H9 (cell line): ENCODE data around the gene NTRK2. TPM values are rescaled to one million over a fixed set of nuclear protein-coding genes. Genes with fewer than 3 reads are reported as not detected.

Source experiments
- DNase-seq: peaks from one replicate; pipeline ENCODE4 v3.0.0-alpha.2; 2017
- H2AFZ ChIP-seq: one replicate; pipeline ENCODE4 v1.6.1; 2013; ENCODE audit warnings: mild to moderate bottlenecking, low read length, control low read depth, moderate library complexity
- H2AK5ac ChIP-seq: 2 replicates; pipeline ENCODE4 v1.6.1; 2013; ENCODE audit warnings: low read length, control low read depth, mixed read lengths; ENCODE audit not compliant: insufficient read length
- H2BK120ac ChIP-seq: one replicate; pipeline ENCODE4 v1.6.1; 2013; ENCODE audit warnings: low read depth, mild to moderate bottlenecking, low read length, control low read depth, inconsistent platforms; ENCODE audit not compliant: poor library complexity, severe bottlenecking
- H2BK12ac ChIP-seq: 2 replicates; pipeline ENCODE4 v1.6.1; 2013; ENCODE audit warnings: low read length, control low read depth, mixed read lengths, low read depth; ENCODE audit not compliant: insufficient read length
- H2BK15ac ChIP-seq: 2 replicates; pipeline ENCODE4 v1.6.1; 2013; ENCODE audit warnings: low read depth, low read length, control low read depth
- H2BK20ac ChIP-seq: one replicate; pipeline ENCODE4 v1.6.1; 2013; ENCODE audit warnings: low read depth, mild to moderate bottlenecking, low read length, control low read depth, inconsistent platforms; ENCODE audit not compliant: poor library complexity, severe bottlenecking
- H2BK5ac ChIP-seq: 2 replicates; pipeline ENCODE4 v1.6.1; 2013; ENCODE audit warnings: low read length, control low read depth, mixed read lengths; ENCODE audit not compliant: insufficient read length
- H3K14ac ChIP-seq: 2 replicates; pipeline ENCODE4 v1.6.1; 2013; ENCODE audit warnings: low read length, control low read depth; ENCODE audit not compliant: insufficient read depth
- H3K18ac ChIP-seq: 2 replicates; pipeline ENCODE4 v1.6.1; 2013; ENCODE audit warnings: low read depth, mild to moderate bottlenecking, mixed read lengths, low read length, control low read depth; ENCODE audit not compliant: insufficient read length
- H3K23ac ChIP-seq: 2 replicates; pipeline ENCODE4 v1.6.1; 2013; ENCODE audit warnings: low read length, control low read depth, mixed read lengths, low read depth; ENCODE audit not compliant: insufficient read length
- H3K23me2 ChIP-seq: 2 replicates; pipeline ENCODE4 v1.6.1; 2013; ENCODE audit warnings: low read depth, mild to moderate bottlenecking, mixed read lengths, low read length, control low read depth; ENCODE audit not compliant: insufficient read length, poor library complexity, severe bottlenecking
- H3K27ac ChIP-seq: 2 replicates; pipeline ENCODE4 v1.5.1; 2013; ENCODE audit warnings: low read length, control low read depth, mixed read lengths, low read depth; ENCODE audit not compliant: insufficient read length
- H3K27me3 ChIP-seq: 2 replicates; pipeline ENCODE4 v1.6.1; 2013; ENCODE audit warnings: low read length, control low read depth, inconsistent platforms; ENCODE audit not compliant: insufficient read depth
- H3K4ac ChIP-seq: 2 replicates; pipeline ENCODE4 v1.6.1; 2013; ENCODE audit warnings: low read depth, mild to moderate bottlenecking, control low read depth, inconsistent platforms, low read length, moderate library complexity
- H3K4me1 ChIP-seq: 2 replicates; pipeline ENCODE4 v1.6.1; 2013; ENCODE audit warnings: low read length, control low read depth, inconsistent platforms; ENCODE audit not compliant: insufficient read depth
- H3K4me2 ChIP-seq: 2 replicates; pipeline ENCODE4 v1.6.1; 2013; ENCODE audit warnings: low read length, control low read depth, mixed read lengths; ENCODE audit not compliant: insufficient read length, insufficient read depth
- H3K56ac ChIP-seq: 2 replicates; pipeline ENCODE4 v1.6.1; 2013; ENCODE audit warnings: low read depth, mild to moderate bottlenecking, mixed read lengths, low read length, control low read depth; ENCODE audit not compliant: insufficient read length
- H3K79me1 ChIP-seq: 2 replicates; pipeline ENCODE4 v1.6.1; 2013; ENCODE audit warnings: low read depth, mild to moderate bottlenecking, moderate library complexity, low read length, control low read depth, inconsistent platforms; ENCODE audit not compliant: insufficient read depth, poor library complexity, severe bottlenecking
- H3K79me2 ChIP-seq: 2 replicates; pipeline ENCODE4 v1.6.1; 2013; ENCODE audit warnings: low read length, control low read depth, inconsistent platforms; ENCODE audit not compliant: insufficient read depth
- H3K9ac ChIP-seq: 2 replicates; pipeline ENCODE4 v1.6.1; 2013; ENCODE audit warnings: low read length, control low read depth, mixed read lengths; ENCODE audit not compliant: insufficient read length; ENCODE audit errors: extremely low read depth
- H3K9me3 ChIP-seq: one replicate; pipeline ENCODE4 v1.6.1; 2013; ENCODE audit warnings: low read depth, low read length, inconsistent platforms; ENCODE audit not compliant: control insufficient read depth
- H3T11ph ChIP-seq: one replicate; pipeline ENCODE4 v1.6.1; 2013; ENCODE audit warnings: mild to moderate bottlenecking, low read length, control low read depth, inconsistent platforms
- H4K20me1 ChIP-seq: one replicate; pipeline ENCODE4 v1.6.1; 2013; ENCODE audit not compliant: control insufficient read depth, insufficient read length, insufficient read depth
- H4K5ac ChIP-seq: 2 replicates; pipeline ENCODE4 v1.6.1; 2013; ENCODE audit warnings: low read depth, mild to moderate bottlenecking, mixed read lengths, low read length, control low read depth; ENCODE audit not compliant: insufficient read length
- H4K8ac ChIP-seq: replicated peaks from 2 replicates; pipeline ENCODE4 v1.6.1; 2013; ENCODE audit warnings: low read length, control low read depth, mixed read lengths, low read depth; ENCODE audit not compliant: insufficient read length
- H4K91ac ChIP-seq: 2 replicates; pipeline ENCODE4 v1.6.1; 2013; ENCODE audit warnings: low read depth, mild to moderate bottlenecking, moderate library complexity, mixed read lengths, low read length, control low read depth; ENCODE audit not compliant: insufficient read length
- H3K27ac Mint-ChIP-seq, 3 experiments: 2 replicates in 2 of 3; 3 replicates in 1 of 3; pipeline ENCODE4 v1.8.0; 2020 to 2021; ENCODE audit warnings: mixed read lengths in 3 of 3, mild to moderate bottlenecking in 1 of 3, moderate library complexity in 1 of 3
- H3K27me3 Mint-ChIP-seq: 2 replicates; pipeline ENCODE4 v1.8.0; 2021; ENCODE audit warnings: low read depth, mild to moderate bottlenecking, moderate library complexity, mixed read lengths
- H3K36me3 Mint-ChIP-seq, 3 experiments: 2 replicates in 2 of 3; 3 replicates in 1 of 3; pipeline ENCODE4 v1.8.0; 2020 to 2021; ENCODE audit warnings: low read depth in 3 of 3, mixed read lengths in 3 of 3; ENCODE audit not compliant: insufficient read depth in 1 of 3
- H3K4me1 Mint-ChIP-seq, 2 experiments: 2 replicates each; pipeline ENCODE4 v1.8.0; 2020; ENCODE audit warnings: mixed read lengths in 2 of 2
- H3K4me3 Mint-ChIP-seq, 2 experiments: 2 replicates in 1 of 2; 3 replicates in 1 of 2; pipeline ENCODE4 v1.8.0; 2020 to 2021; ENCODE audit warnings: mild to moderate bottlenecking in 2 of 2, mixed read lengths in 2 of 2, moderate library complexity in 1 of 2
- H3K9me3 Mint-ChIP-seq, 2 experiments: 2 replicates in 1 of 2; 3 replicates in 1 of 2; pipeline ENCODE4 v1.8.0; 2020; ENCODE audit warnings: mild to moderate bottlenecking in 2 of 2, mixed read lengths in 2 of 2, moderate library complexity in 1 of 2
- CTCF ChIP-seq: fragments of 200-600 bp; sonication (generic); conservative IDR thresholded peaks from 3 replicates; pipeline ENCODE4 v1.8.0; 2021; ENCODE audit warnings: antibody characterized with exemption, mild to moderate bottlenecking
- WGBS: extraction: QIAGEN DNeasy Blood & Tissue Kit; methylation state at CpG from one replicate; pipeline ENCODE4 v1.1.7; 2013; ENCODE audit warnings: missing lambda C conversion rate, low lambda C conversion rate, mixed read lengths; ENCODE audit not compliant: insufficient read length; ENCODE audit errors: extremely low coverage; 5-methylcytosine and 5-hydroxymethylcytosine counted together
- total RNA-seq: library from RNA; stranded (reverse); gene quantifications from 2 replicates; pipeline ENCODE4 v1.2.1, GENCODE V29; 2021

The NTRK2 gene
- total RNA-seq, 1 experiment from 2014 or later = 0.02 TPM

GRCh38 chr9:84950879-84951811 is 281.6 kb downstream of the NTRK2 start:
- Mint-ChIP-seq H3K9me3 (no peaks in the 10 kb centered on the region), H3K27me3 (peaks cover 25% of the 10 kb centered on the region), H3K36me3 (no peaks in the 10 kb centered on the region; a peak in 1 of 7 replicates), H3K27ac (no peak overlapping the region; a peak in 1 of 7 replicates), H3K4me1 (peaks cover 14 to 17% of the 10 kb centered on the region in 2 experiments), H3K4me3 (no peak overlapping the region)
- H3K23me2 ChIP-seq = no peaks in the 10 kb centered on the region
- H3K18ac ChIP-seq = no peak overlapping the region
- no peak overlapping the region for H2AK5ac ChIP-seq
- H3T11ph ChIP-seq = no peak overlapping the region
- H3K4me1 ChIP-seq = no peaks in the 10 kb centered on the region
- no peak overlapping the region for H4K5ac ChIP-seq
- H3K14ac ChIP-seq = no peak overlapping the region
- H3K56ac ChIP-seq = no peak overlapping the region
- no peaks in the 10 kb centered on the region for H4K20me1 ChIP-seq
- H3K79me2 ChIP-seq = no peaks in the 10 kb centered on the region
- DNase-seq = no peak
- no peak overlapping the region for H3K23ac ChIP-seq
- no peak overlapping the region for H2BK120ac ChIP-seq
- H2BK20ac ChIP-seq = no peak overlapping the region
- H4K8ac ChIP-seq = no peak overlapping the region
- H3K9me3 ChIP-seq = no peaks in the 10 kb centered on the region
- H3K79me1 ChIP-seq = no peaks in the 10 kb centered on the region
- no CpG with 5 or more reads among the region's 9 CpGs for WGBS
- H2BK5ac ChIP-seq = no peak overlapping the region
- no peak overlapping the region for H2BK15ac ChIP-seq
- H3K27me3 ChIP-seq = no peaks in the 10 kb centered on the region
- H2AFZ ChIP-seq = no peak overlapping the region
- no peak overlapping the region for H4K91ac ChIP-seq
- no peak overlapping the region for H3K9ac ChIP-seq
- no peak overlapping the region for H3K4me2 ChIP-seq
- H2BK12ac ChIP-seq = no peak overlapping the region
- H3K4ac ChIP-seq = no peak overlapping the region
- H3K27ac ChIP-seq = no peak overlapping the region
- TF ChIP-seq CTCF = no peak
